SK-N-SH (cell line): ENCODE data around the gene ICE1. TPM values are rescaled to one million over a fixed set of nuclear protein-coding genes. Genes with fewer than 3 reads are reported as not detected.
A peak's percentile ranks its signal among the peaks of the same experiment; 100 is the strongest.

Source experiments
- CTCF ChIA-PET: fragments of 300-600, 350-600 bp; formaldehyde crosslinking; extraction: SDS; loops from one replicate; lab custom pipeline; 2021; lab: Yijun Ruan, JAX
- POLR2A ChIA-PET: fragments of 350-600 bp; sonication (Branson Sonifier 250); formaldehyde crosslinking; extraction: SDS; loops from one replicate; lab custom pipeline; 2020; ENCODE audit warnings: antibody characterized with exemption, inconsistent platforms; lab: Yijun Ruan, JAX
- DNase-seq: peaks from one replicate; pipeline ENCODE4 v3.0.0; 2012
- H2AFZ ChIP-seq: fragments of 200-600 bp; sonication (generic); 2 replicates; pipeline ENCODE4 v1.8.1; 2016; ENCODE audit warnings: antibody characterized with exemption, mild to moderate bottlenecking, low read depth
- H3F3A ChIP-seq: fragments of 200-600 bp; sonication (generic); replicated peaks from 2 replicates; pipeline ENCODE3; 2016; ENCODE audit warnings: antibody characterized with exemption, mild to moderate bottlenecking; ENCODE audit not compliant: insufficient read depth
- H3K27ac ChIP-seq, 2 experiments: fragments of 200-500 bp in 1 of 2; fragments of 200-600 bp in 1 of 2; sonication (Bioruptor generic) in 1 of 2; sonication (generic), shearing (Covaris generic) in 1 of 2; 2 replicates each; pipeline versions ENCODE4 v1.5.1 to v1.6.1; 2014 to 2016; ENCODE audit warnings: low read depth in 2 of 2, inconsistent platforms in 1 of 2, low read length in 1 of 2, mild to moderate bottlenecking in 1 of 2, mixed read lengths in 1 of 2
- H3K27me3 ChIP-seq: fragments of 200-600 bp; sonication (generic), shearing (Covaris generic); 2 replicates; pipeline ENCODE4 v1.6.1; 2016; ENCODE audit warnings: mixed run types; ENCODE audit not compliant: insufficient read depth
- H3K36me3 ChIP-seq, 2 experiments: fragments of 200-500 bp in 1 of 2; fragments of 200-600 bp in 1 of 2; sonication (Bioruptor generic) in 1 of 2; sonication (generic) in 1 of 2; replicated peaks in 1 of 2; 2 replicates each; pipeline versions ENCODE3 to v1.5.1; 2014 to 2016; ENCODE audit warnings: low read length in 1 of 2, mild to moderate bottlenecking in 1 of 2; ENCODE audit not compliant: insufficient read depth in 2 of 2, control insufficient read depth in 1 of 2
- H3K4me1 ChIP-seq, 2 experiments: fragments of 200-500 bp in 1 of 2; fragments of 200-600 bp in 1 of 2; sonication (Bioruptor generic) in 1 of 2; sonication (generic), shearing (Covaris generic) in 1 of 2; 2 replicates each; pipeline versions ENCODE4 v1.5.1 to v1.6.1; 2014 to 2016; ENCODE audit warnings: low read depth in 1 of 2, low read length in 1 of 2, mixed run types in 1 of 2; ENCODE audit not compliant: insufficient read depth in 2 of 2, control insufficient read depth in 1 of 2
- H3K4me2 ChIP-seq: fragments of 200-600 bp; sonication (generic), shearing (Covaris generic); 2 replicates; pipeline ENCODE4 v1.6.1; 2017; ENCODE audit warnings: mixed run types
- H3K4me3 ChIP-seq, 2 experiments: fragments of 200-500 bp in 1 of 2; fragments of 200-600 bp in 1 of 2; sonication (Bioruptor generic) in 1 of 2; sonication (generic), shearing (Covaris generic) in 1 of 2; 2 replicates each; pipeline versions ENCODE4 v1.5.1 to v1.8.1; 2014 to 2016; ENCODE audit warnings: low read depth in 2 of 2, inconsistent platforms in 1 of 2, low read length in 1 of 2, mild to moderate bottlenecking in 1 of 2, mixed read lengths in 1 of 2, moderate library complexity in 1 of 2
- H3K79me2 ChIP-seq: fragments of 200-600 bp; sonication (generic); 2 replicates; pipeline ENCODE4 v1.8.1; 2017; ENCODE audit warnings: mild to moderate bottlenecking; ENCODE audit not compliant: insufficient read depth
- H3K9ac ChIP-seq: fragments of 200-600 bp; sonication (generic); 2 replicates; pipeline ENCODE4 v1.6.1; 2017; ENCODE audit warnings: mixed run types
- H3K9me2 ChIP-seq: fragments of 200-600 bp; sonication (generic); 2 replicates; pipeline ENCODE4 v1.6.1; 2017; ENCODE audit warnings: mixed run types
- H3K9me3 ChIP-seq: fragments of 200-600 bp; sonication (generic); 2 replicates; pipeline ENCODE4 v1.6.1; 2017; ENCODE audit warnings: mixed run types, mild to moderate bottlenecking, moderate library complexity
- H4K20me1 ChIP-seq: fragments of 200-600 bp; sonication (generic); 2 replicates; pipeline ENCODE4 v1.6.1; 2017; ENCODE audit warnings: mild to moderate bottlenecking, mixed run types; ENCODE audit not compliant: insufficient read depth
- CHD2 ChIP-seq: fragments of 150-350 bp; IDR thresholded peaks from 2 replicates; pipeline ENCODE4 v1.6.1; 2018; ENCODE audit warnings: low read length; ENCODE audit not compliant: partially characterized antibody
- ELF1 ChIP-seq: IDR thresholded peaks from 2 replicates; pipeline ENCODE4 v1.4.0; 2012
- FOSL2 ChIP-seq: IDR thresholded peaks from 2 replicates; pipeline ENCODE4 v1.4.0; 2012; ENCODE audit warnings: low read depth, mild to moderate bottlenecking, moderate library complexity, borderline replicate concordance
- FOXM1 ChIP-seq: IDR thresholded peaks from 2 replicates; pipeline ENCODE4 v1.4.0; 2012; ENCODE audit warnings: low read depth, mild to moderate bottlenecking
- IRF3 ChIP-seq: fragments of 150-350 bp; IDR thresholded peaks from 2 replicates; pipeline ENCODE4 v1.6.1; 2016; ENCODE audit warnings: mild to moderate bottlenecking, low read depth, low read length
- JUND ChIP-seq: IDR thresholded peaks from 2 replicates; pipeline ENCODE4 v1.4.0; 2012
- MAX ChIP-seq: IDR thresholded peaks from 2 replicates; pipeline ENCODE4 v1.4.0; 2012; ENCODE audit warnings: low read depth
- MEF2A ChIP-seq: IDR thresholded peaks from 2 replicates; pipeline ENCODE4 v1.4.0; 2012; ENCODE audit warnings: low read depth, borderline replicate concordance
- NFIC ChIP-seq: IDR thresholded peaks from 2 replicates; pipeline ENCODE4 v1.4.0; 2012; ENCODE audit warnings: borderline replicate concordance
- RAD21 ChIP-seq: IDR thresholded peaks from 2 replicates; pipeline ENCODE4 v1.6.1; 2012; ENCODE audit warnings: mild to moderate bottlenecking, low read length
- TAF1 ChIP-seq: IDR thresholded peaks from 2 replicates; pipeline ENCODE4 v1.6.1; 2012; ENCODE audit warnings: low read depth, mild to moderate bottlenecking, low read length, moderate library complexity, borderline replicate concordance
- TEAD4 ChIP-seq: IDR thresholded peaks from 2 replicates; pipeline ENCODE4 v1.4.0; 2012; ENCODE audit warnings: mild to moderate bottlenecking, borderline replicate concordance; ENCODE audit not compliant: insufficient read depth
- ZBTB33 ChIP-seq: IDR thresholded peaks from 2 replicates; pipeline ENCODE4 v1.4.0; 2012; ENCODE audit warnings: low read depth, borderline replicate concordance
- WGBS: methylation state at CpG from one replicate; pipeline ENCODE4 v1.1.6; 2017; ENCODE audit warnings: low lambda C conversion rate; 5-methylcytosine and 5-hydroxymethylcytosine counted together
- polyA plus RNA-seq, 3 experiments: library from polyadenylated mRNA; depleted of rRNA; stranded (reverse); fragments of >200 nt; gene quantifications; 2 replicates each; pipeline ENCODE4 v1.2.3, GENCODE V29; 2012

The ICE1 gene
- polyA plus RNA-seq, 1 of the 3 experiments (the other 2 are of a cell fraction) = 9.4 TPM

- H3K4me1 ChIP-seq = peaks cover 0 to 17% of the 10 kb centered on the region in 2 experiments; a peak in 1 of 4 replicates
- WGBS = 25% methylated on average over 2 of the region's 3 CpGs
- H4K20me1 ChIP-seq = no peaks in the 10 kb centered on the region
- TF ChIP-seq MEF2A (no peak), FOXM1 (no peak), RAD21 (no peak), ELF1 (no peak), ZBTB33 (no peak), CHD2 (no peak), IRF3 (no peak), FOSL2 (no peak), JUND (no peak), TAF1 (no peak), MAX (no peak), TEAD4 (no peak), NFIC (no peak)
- H3K36me3 ChIP-seq = no peaks in the 10 kb centered on the region
- H3K27me3 ChIP-seq = no peaks in the 10 kb centered on the region
- H3K79me2 ChIP-seq = no peaks in the 10 kb centered on the region
- H3K9me3 ChIP-seq = no peaks in the 10 kb centered on the region
- H2AFZ ChIP-seq = no peak overlapping the region
- peak overlapping the region in 1 of 2 experiments; percentile 48; a peak in 2 of 4 replicates for H3K27ac ChIP-seq
- CTCF ChIA-PET = interaction anchor here (1.7 kb wide), 1 partner anchor 42 kb away, joined by 5 read pairs; no protein-coding TSS in a partner anchor
- no peak overlapping the region for H3K4me2 ChIP-seq
- no peak overlapping the region for H3K4me3 ChIP-seq
- DNase-seq = no peak
- no peaks in the 10 kb centered on the region for H3K9me2 ChIP-seq
- POLR2A ChIA-PET = no interaction called here
- H3K9ac ChIP-seq = no peak overlapping the region
- H3F3A ChIP-seq = no peaks in the 10 kb centered on the region
Measured at GRCh38 chr5:5539590-5539989, 117.1 kb downstream of the ICE1 start.
